GM19397 (cell line): ENCODE measurements around the gene ATP2B2.
"Not testable (repeated sequence)": the region's sequence is repeated elsewhere in the genome, so short reads cannot be mapped to it uniquely, and the experiment has no call there.

Experiments used
- ATAC-seq: cut with Tn5 transposase; IDR thresholded peaks from one replicate; pipeline ENCODE4 v1.9.1; 2021; ENCODE audit warnings: mild to moderate bottlenecking, moderate library complexity; ENCODE audit not compliant: unreplicated experiment

The ATP2B2 gene

GRCh38 chr3:10311710-10312109 is 193.7 kb downstream of the ATP2B2 start:
- no peak for ATAC-seq

- ATAC-seq: no peak
Observed at GRCh38 chr3:10310578-10310977, 194.8 kb downstream of the ATP2B2 start.

GRCh38 chr3:10309736-10310135 is 195.7 kb downstream of the ATP2B2 start:
- ATAC-seq: no peak

- ATAC-seq: no peak
Observed at GRCh38 chr3:10308678-10309077, 196.7 kb downstream of the ATP2B2 start.

- no peak for ATAC-seq
Observed at GRCh38 chr3:10306156-10306555, 199.2 kb downstream of the ATP2B2 start.

- ATAC-seq: no peak
Observed at GRCh38 chr3:10305331-10305902, 200.0 kb downstream of the ATP2B2 start.

- no peak for ATAC-seq
Observed at GRCh38 chr3:10304905-10305304, 200.5 kb downstream of the ATP2B2 start.

- ATAC-seq: no peak
Observed at GRCh38 chr3:10303785-10304184, 201.6 kb downstream of the ATP2B2 start.

GRCh38 chr3:10303105-10303504 is 202.3 kb downstream of the ATP2B2 start:
- ATAC-seq: no peak

GRCh38 chr3:10300087-10300486 is 205.3 kb downstream of the ATP2B2 start:
- ATAC-seq: no peak

GRCh38 chr3:10299679-10300078 is 205.7 kb downstream of the ATP2B2 start:
- ATAC-seq: no peak

GRCh38 chr3:10299175-10299574 is 206.2 kb downstream of the ATP2B2 start:
- no peak for ATAC-seq

- not testable (repeated sequence) for ATAC-seq
Observed at GRCh38 chr3:10298064-10298463, 207.3 kb downstream of the ATP2B2 start.

- no peak for ATAC-seq
Observed at GRCh38 chr3:10294030-10294586, 211.3 kb downstream of the ATP2B2 start.

GRCh38 chr3:10292505-10293419 is 212.6 kb downstream of the ATP2B2 start, which contains the start of gene GHRL:
GHRL (minus strand) TSS chr3:10292947; CDS start chr3:10290180, 2,767 bp downstream.
- peak; percentile 77 for ATAC-seq

GRCh38 chr3:10291641-10292040 is 213.7 kb downstream of the ATP2B2 start:
- ATAC-seq: no peak

GRCh38 chr3:10290481-10291176 is 214.8 kb downstream of the ATP2B2 start:
- no peak for ATAC-seq

GRCh38 chr3:10289787-10290355 is 215.5 kb downstream of the ATP2B2 start:
- no peak for ATAC-seq

GRCh38 chr3:10289077-10289476 is 216.3 kb downstream of the ATP2B2 start:
- ATAC-seq: no peak

GRCh38 chr3:10288575-10288960 is 216.8 kb downstream of the ATP2B2 start:
- no peak for ATAC-seq
